Prostate gland (tissue), 2 donors: ENCODE data around the gene MT1B.

Experiments used
- CTCF ChIP-seq, 4 experiments: fragments of 200-600 bp in 2 of 4; fragments of 450-650 bp in 2 of 4; sonication (generic) in 2 of 4; IDR thresholded peaks; 1 replicate in 3 of 4; 2 replicates in 1 of 4; pipeline ENCODE4 v1.5.1; 2016 to 2019; ENCODE audit warnings: antibody characterized with exemption in 4 of 4, mild to moderate bottlenecking in 2 of 4, moderate library complexity in 2 of 4
- POLR2A ChIP-seq: fragments of 450-650 bp; IDR thresholded peaks from one replicate; pipeline ENCODE4 v1.6.1; 2016; ENCODE audit warnings: antibody characterized with exemption, mild to moderate bottlenecking

DNA sequence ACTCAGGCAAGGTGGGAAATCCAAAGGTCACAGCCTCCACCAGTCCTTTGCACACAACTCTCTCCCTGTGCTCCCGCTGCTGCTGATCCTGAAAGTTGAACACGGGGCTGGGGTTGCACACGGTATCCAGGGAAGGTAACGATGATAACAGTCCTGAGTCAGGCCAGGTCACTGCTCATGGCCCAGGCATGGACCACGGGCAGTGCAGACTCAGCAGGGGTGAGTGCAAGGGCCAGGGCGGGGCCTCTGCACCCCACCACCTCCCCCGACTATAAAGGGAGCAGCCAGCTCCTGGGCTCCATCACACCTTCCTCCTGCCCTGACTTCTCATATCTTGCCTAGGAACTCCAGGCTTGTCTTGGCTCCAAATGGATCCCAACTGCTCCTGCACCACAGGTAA lies at the start of gene MT1B:
- TF ChIP-seq CTCF (IDR thresholded peaks at IDR 0.05), result no peak
- no peak for TF ChIP-seq POLR2A
